ENCODE measurements around the gene MARVELD3.
"Not testable (repeated sequence)": the region's sequence is repeated elsewhere in the genome, so short reads cannot be mapped to it uniquely, and the experiment has no call there.

Gene MARVELD3, protein sequence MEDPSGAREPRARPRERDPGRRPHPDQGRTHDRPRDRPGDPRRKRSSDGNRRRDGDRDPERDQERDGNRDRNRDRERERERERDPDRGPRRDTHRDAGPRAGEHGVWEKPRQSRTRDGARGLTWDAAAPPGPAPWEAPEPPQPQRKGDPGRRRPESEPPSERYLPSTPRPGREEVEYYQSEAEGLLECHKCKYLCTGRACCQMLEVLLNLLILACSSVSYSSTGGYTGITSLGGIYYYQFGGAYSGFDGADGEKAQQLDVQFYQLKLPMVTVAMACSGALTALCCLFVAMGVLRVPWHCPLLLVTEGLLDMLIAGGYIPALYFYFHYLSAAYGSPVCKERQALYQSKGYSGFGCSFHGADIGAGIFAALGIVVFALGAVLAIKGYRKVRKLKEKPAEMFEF

GRCh38 chr16:71626018-71626857 is at the start of gene MARVELD3:
Gene MARVELD3 (plus strand): TSS chr16:71626184. CDS start chr16:71626230, 46 bp downstream.
- DNase-seq = no peak

DNA sequence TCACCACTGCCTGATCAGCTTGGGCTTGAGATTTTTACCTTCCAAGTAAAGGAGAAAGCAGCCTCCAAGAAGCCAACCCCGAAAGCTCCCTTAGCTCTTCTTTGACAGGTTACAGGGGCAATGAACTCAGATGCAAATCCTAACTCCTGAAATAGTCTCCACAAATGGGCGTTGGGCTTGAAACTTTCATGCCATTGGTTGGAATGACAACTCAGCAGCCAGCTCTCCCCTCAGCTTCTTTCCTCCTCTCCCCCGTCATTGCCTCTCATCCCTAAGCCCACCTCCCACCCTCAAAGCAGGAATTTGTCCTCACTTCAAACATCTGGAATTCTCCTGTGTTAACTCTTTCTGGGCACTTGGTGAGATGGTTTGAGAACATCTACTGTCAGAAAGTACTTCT is 49.0 kb upstream of the MARVELD3 start, which contains the start of gene TAT:
TSS of gene TAT (minus strand) at position 122 of the 400 bp plus-strand sequence. CDS start 677 bp downstream, outside the sequence.
- no peak for DNase-seq

DNA sequence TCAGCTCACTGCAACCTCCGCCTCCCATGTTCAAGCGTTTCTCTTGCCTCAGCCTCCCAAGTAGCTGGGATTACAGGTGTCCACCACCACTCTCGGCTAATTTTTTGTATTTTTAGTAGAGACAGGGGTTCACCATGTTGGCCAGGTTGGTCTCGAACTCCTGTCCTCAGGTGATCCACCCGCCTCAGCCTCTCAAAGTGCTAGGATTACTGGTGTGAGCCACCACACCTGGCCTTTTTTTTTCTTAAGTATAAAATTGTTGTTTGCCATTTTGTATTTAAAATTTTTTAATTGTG is 43.5 kb upstream of the MARVELD3 start:
- DNase-seq = not testable (repeated sequence)

DNA sequence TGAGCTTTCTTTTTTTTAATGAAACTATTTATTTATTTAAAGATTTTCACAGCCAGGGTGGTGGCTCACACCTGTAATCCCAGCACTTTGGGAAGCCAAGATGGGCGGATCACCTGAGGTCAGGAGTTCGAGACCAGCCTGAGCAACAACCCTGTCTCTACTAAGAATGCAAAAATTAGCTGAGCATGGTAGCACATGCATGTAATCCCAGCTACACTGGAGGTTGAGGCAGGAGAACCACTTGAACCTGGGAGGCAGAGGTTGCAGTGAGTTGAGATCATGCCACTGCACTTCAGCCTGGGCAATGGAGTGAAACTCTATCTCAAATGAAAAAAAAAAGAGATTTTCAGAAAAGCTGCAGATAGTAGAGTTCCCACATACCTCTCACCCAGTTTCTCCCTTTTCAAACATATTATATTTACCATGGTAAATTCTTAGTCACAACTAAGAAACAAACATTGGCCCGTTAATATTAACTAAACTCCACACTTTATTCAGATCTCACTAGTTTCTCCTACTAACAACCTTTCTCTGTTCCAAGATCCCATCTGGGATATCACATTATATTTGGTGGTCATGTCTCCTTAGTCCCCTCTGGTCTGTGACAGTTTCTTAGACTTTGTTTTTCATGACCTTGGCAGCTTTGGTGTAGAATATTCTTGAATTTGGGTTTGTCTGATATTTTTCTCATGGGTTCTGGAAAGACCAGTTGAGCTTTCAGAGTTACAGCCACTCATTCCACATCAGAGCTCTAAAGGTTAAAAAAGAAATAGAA is 41.3 kb upstream of the MARVELD3 start:
- DNase-seq = no peak

- no peak for DNase-seq
These were observed 40.7 kb upstream of the MARVELD3 start for GRCh38 chr16:71585318-71585703.

DNA sequence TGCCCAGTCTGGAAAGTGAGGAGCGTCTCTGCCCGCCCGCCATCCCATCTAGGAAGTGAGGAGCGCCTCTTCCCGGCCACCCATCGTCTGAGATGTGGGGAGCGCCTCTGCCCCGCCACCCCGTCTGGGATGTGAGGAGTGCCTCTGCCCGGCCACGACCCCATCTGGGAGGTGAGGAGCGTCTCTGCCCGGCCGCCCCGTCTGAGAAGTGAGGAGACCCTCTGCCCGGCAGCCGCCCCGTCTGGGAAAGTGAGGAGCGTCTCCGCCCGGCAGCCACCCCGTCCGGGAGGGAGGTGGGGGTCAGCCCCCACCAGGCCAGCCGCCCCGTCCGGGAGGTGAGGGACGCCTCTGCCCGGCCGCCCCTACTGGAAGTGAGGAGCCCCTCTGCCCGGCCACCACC is 36.6 kb upstream of the MARVELD3 start:
- DNase-seq = not testable (repeated sequence)

DNA sequence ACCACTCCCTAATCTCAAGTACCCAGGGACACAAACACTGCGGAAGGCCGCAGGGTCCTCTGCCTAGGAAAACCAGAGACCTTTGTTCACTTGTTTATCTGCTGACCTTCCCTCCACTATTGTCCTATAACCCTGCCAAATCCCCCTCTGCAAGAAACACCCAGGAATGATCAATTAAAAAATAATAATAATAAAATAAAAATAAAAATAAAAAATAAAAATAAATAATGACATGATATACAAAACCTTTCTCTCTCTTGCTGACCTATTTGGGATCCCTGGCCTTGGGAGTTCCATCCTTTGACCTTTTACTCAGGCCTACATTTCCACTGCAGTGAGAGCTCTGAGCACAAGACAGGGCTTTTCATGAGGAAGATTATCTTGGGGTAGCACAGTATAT is 35.9 kb upstream of the MARVELD3 start:
- DNase-seq = not testable (repeated sequence)

- no peak for DNase-seq
These were observed 35.4 kb upstream of the MARVELD3 start for GRCh38 chr16:71590584-71590983.

- no peak for DNase-seq
These were observed 34.1 kb upstream of the MARVELD3 start for GRCh38 chr16:71591917-71592316.

DNA sequence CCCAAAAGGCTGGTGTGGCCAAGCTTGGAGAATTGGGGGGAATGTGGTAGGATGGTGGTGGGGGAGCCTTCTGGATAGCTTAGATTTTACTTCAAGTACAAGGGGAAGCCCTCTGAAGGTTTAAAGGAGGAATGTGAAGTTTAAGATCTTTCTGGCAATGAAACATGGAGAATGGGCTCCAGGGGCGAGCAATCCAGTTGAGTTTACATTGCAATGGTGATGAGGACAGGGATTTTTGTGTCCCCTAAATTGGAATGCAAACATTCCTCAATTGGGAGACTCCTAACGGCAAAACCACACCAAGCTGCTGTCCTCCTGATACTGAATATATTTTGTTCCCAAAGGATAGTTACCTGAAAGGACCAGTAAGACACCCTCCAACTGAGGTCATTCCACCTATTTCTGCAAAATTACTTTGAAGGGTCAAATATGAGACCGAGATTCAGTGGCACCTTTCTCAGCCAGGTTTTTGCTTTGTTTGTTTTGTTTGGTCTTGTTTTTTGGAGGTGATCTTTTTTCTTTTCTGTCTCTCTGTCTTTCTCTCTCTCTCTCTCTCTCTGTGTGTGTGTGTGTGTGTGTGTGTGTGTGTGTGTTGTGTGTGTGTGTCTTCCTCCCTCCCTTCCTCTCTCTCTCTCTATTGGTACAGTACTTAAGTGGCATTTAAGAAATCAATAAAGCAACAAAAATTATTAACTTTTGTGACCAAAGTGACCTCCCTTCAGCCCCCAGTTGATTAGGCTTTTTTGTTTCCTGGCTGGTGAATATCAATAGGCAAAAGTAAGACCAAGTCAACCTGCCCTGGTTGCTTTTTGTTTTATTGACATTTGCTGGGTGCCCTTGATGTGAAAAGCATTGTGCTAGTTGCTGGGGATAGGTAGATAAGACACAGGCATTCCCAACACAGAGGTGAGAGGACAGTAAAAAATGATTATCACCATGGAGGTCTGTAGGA is 32.7 kb upstream of the MARVELD3 start:
- DNase-seq = no peak

DNA sequence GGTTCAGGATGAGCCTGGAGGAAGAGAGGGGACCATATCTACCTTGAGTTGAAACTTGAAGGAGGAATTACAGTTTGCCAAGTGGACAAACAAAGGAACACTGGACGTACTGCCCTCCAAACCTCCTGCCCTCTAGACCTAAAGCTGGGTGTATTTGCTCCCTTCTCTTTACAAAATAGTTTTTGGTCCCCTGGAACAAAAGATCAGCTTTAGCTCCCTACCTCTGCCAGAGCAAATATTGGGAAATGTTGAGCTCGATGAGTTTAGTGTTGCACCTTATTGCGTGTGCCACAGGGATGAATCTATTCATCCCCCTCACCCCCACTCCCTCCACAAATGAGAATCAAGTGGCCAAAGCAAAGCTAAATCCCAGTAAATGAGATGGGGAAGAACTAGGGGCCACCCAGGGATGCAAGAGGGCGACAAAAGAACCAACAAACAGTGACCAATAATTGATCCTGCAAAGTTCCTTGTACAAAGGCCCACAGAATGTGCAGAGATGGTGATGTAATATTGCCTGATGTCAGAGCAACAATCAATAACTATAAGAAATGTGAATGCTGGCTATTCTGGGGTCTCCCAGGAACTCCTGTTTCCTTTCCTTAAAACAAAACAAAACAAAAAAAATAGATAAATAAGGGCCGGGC is 31.9 kb upstream of the MARVELD3 start:
- no peak for DNase-seq

DNA sequence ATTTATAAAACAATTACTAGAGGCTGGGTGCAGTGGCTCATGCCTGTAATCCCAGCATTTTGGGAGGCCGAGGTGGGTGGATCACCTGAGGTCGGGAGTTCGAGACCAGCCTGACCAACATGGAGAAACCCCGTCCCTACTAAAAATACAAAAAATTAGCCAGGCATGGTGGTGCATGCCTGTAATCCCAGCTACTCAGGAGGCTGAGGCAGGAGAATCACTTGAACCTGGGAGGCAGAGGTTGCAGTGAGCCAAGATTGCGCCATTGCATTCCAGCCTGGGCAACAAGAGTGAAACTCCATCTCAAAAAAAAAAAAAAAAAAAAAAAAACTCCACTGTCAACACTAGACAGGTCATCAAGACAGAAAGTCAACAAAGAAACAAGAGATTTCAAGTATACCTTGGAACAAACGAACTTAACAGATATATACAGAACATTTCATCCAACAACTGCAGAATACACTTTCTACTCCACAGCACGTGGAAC is 30.6 kb upstream of the MARVELD3 start:
- not testable (repeated sequence) for DNase-seq

DNA sequence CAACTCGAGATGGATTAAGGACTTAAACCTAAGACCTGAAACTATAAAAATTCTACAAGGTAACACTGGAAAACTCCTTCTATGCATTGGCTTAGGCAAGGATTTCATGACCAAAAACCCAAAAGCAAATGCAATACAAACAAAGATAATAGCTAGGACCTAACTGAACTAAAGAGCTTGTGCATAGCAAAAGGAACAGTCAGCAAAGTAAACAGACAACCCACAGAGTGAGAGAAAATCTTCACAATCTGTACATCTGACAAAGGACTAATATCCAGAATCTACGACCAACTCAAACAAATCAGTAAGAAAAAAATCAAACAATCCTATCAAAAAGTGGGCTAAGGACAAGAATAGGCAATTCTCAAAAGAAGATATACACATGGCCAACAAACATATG is 27.6 kb upstream of the MARVELD3 start:
- not testable (repeated sequence) for DNase-seq

DNA sequence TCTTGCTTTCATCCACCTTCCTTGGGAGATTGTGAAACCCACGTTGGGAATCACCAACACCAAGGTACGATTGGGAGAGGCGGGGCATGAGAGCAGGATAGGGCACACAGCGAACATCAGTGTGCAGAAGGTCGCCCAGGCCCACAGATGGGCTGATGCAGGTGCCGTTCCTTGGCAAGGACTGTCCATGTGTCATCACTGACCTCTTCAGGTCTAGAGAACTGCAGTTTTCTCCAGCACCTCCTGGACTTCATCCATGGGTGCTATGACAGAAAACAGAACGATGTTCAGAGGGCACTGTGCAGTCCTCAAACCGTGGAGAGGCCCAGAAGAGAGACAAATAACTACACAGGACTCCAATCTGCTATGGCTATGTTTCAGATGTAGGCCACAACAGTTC is 25.2 kb upstream of the MARVELD3 start:
- DNase-seq = no peak

- no peak for DNase-seq
These were observed 16.9 kb upstream of the MARVELD3 start for GRCh38 chr16:71609066-71609465.

DNA sequence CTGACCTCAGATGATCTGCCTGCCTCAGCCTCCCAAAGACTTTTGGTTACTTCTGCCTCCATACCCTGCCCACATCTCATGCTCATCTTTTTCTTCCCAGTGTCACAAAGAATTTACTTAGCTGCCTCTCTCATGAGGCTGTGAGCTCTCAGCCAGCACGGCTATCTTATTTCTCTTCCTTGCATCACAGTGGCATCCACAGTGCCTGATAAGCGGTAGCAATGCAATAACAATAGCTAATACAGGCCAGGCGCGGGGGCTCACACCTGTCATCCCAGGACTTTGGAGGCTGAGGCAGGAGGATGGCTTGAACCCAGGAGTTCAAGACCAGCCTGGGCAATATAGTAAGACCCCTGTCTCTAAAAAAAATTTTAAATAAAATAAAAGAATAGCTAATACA is 15.5 kb upstream of the MARVELD3 start:
- no peak for DNase-seq

- no peak for DNase-seq
These were observed 14.8 kb upstream of the MARVELD3 start for GRCh38 chr16:71610936-71611871.

GRCh38 chr16:71614956-71615355 is 11.0 kb upstream of the MARVELD3 start:
- DNase-seq = not testable (repeated sequence)

DNA sequence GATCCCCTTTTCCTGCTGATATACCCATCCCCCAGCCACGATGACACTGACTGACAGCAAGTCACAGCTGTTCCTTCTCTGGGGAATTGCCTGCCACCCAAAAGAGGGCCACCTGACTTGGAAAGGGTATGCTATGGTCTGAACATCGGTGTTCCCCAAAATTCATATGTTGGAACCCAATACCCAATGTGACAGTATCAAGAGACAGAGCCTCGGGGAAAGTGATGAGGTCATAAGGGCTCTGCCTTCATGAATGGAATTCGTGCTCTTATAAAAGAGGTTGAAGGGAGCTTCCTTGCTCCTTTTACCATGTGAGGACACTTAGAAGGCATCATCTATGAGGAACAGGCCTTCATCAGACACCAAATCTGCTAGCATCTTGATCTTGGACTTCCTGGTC is 7.6 kb upstream of the MARVELD3 start:
- DNase-seq = no peak

GRCh38 chr16:71622088-71622487 is 3.9 kb upstream of the MARVELD3 start:
- no peak for DNase-seq

All from cerebellar nuclear complex (tissue), 1 donor.